ENCODE data around the gene ACVR2B. TPM values are rescaled to one million over a fixed set of nuclear protein-coding genes. Genes with fewer than 3 reads are reported as not detected.

ACVR2B gene
- total RNA-seq, 1 donor: 2.6 TPM

DNA sequence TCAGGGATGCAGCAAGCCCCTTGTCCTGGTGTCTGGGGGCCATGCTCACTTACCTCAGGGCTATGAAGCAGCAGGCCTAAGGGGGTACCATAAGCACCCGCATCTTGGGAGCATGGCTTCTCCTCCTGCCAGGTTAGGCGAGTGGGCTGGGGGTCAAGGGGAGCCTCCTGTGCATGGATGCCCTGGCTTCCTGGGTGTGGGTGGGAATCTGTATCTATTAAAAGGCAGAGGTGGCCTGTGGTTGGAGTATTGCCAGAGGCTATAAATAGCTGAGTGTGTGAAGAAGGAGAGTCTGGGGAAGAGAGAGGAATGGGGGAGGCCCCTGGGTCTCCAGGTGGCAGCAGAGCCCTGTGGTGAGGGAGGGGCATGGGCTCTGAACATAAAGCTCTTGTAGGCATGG lies 19.5 kb downstream of the ACVR2B start:
- peaks cover 12% of the 10 kb centered on the region for H3K9me3 ChIP-seq (ENCODE audit: low read depth, low read length)
- H3K4me1 ChIP-seq (ENCODE audit: insufficient read depth, low read length): no peaks in the 10 kb centered on the region

DNA sequence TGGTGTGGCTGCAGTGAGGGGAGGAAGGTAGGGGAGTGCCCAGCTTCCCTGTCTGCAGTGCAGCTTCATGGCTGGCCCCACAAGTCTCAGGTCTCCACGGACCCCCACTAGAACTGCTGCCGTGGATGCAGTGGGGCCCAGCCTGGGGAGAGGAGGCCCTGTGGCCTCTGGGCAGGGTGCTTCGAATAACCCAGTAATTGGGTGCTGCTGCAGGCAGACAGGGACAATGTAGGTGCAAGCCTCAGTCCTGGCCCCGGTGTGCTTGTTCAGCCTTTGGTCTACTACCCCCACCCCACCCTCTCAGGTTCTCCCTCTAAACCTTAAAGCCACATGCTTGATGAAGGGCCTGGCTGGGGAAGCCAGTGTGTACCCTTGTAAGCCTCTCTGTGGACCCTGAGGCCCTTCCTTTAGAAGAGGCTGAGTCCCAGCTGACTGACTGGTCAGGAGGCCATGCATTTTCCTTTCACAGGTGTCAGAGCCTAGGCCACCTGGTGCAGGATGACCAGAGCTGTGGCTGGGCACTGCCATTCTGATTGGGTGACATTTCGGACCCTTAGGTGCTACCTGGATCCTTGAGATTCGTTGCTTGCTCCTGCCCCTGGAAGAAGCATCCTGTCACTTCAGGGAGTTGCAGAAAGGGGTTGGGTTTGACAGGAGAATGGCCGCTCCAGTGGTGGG lies 21.4 kb downstream of the ACVR2B start:
- Histone ChIP-seq H3K4me1 (ENCODE audit: insufficient read depth, low read length) (no peaks in the 10 kb centered on the region), H3K9me3 (ENCODE audit: low read depth, low read length) (peaks cover 4% of the 10 kb centered on the region), H3K4me3 (ENCODE audit: low read length) (no peak overlapping the region), H3K27me3 (ENCODE audit: insufficient read depth, low read length) (no peaks in the 10 kb centered on the region)

More for the DNA sequence above, 19.5 kb downstream of the ACVR2B start:
- no peak overlapping the region for H3K4me3 ChIP-seq (ENCODE audit: low read length)
- no peaks in the 10 kb centered on the region for H3K27me3 ChIP-seq (ENCODE audit: insufficient read depth, low read length)

DNA sequence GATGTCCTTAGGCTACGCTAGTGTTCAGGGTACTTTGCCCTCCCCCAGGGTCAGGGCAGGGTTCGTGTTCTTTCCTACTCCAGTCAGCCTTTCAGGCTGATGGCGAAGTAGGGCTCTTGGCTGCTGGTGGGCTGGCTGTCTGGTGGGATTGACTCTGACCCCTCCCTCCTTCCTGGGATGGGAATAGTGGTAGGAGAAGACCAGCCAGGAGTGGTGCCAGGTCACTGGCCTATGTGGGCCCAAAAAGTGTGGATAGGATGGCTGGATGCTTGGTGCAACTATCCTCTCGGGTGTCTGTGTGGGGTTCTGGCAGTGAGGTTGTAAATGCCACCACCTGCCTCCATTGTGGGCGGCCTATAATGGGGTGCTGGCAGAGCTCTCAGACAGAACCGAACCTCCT lies 22.0 kb downstream of the ACVR2B start:
- no peaks in the 10 kb centered on the region for H3K27me3 ChIP-seq (ENCODE audit: insufficient read depth, low read length)
- H3K9me3 ChIP-seq (ENCODE audit: low read depth, low read length): no peaks in the 10 kb centered on the region
- no peaks in the 10 kb centered on the region for H3K4me1 ChIP-seq (ENCODE audit: insufficient read depth, low read length)
- H3K4me3 ChIP-seq (ENCODE audit: low read length): no peak overlapping the region

DNA sequence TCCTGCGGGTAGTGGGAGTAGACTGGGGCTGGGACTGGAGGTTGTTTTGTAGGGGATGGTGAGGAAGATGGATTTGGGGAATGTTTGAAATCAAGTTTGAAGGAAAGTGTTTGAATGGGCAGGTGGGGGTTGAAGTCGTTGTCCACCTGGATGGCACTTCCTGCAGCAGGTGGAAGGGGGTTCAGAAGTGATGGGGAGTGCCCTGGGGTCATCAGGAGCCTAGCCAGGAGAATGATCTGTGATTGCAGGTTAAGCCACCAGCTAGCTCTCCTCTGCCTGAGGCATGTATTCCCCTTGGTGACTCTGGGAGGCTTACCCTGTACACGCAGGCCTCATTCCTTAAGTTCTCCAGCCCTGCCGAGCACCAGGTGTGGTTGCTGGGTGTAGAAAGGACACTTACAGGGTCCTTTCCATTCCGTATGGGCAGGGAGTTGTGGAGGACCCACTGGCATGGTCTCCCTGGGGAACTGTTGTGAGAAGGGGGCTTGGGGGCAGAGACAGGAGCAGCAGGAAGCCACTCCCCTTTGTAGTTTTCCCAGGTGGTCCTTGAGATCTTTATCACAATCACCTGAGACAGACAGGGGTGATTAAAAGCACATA lies 22.6 kb downstream of the ACVR2B start:
- H3K27me3 ChIP-seq (ENCODE audit: insufficient read depth, low read length): no peaks in the 10 kb centered on the region
- no peaks in the 10 kb centered on the region for H3K9me3 ChIP-seq (ENCODE audit: low read depth, low read length)
- H3K4me3 ChIP-seq (ENCODE audit: low read length): no peak overlapping the region
- no peaks in the 10 kb centered on the region for H3K4me1 ChIP-seq (ENCODE audit: insufficient read depth, low read length)

DNA sequence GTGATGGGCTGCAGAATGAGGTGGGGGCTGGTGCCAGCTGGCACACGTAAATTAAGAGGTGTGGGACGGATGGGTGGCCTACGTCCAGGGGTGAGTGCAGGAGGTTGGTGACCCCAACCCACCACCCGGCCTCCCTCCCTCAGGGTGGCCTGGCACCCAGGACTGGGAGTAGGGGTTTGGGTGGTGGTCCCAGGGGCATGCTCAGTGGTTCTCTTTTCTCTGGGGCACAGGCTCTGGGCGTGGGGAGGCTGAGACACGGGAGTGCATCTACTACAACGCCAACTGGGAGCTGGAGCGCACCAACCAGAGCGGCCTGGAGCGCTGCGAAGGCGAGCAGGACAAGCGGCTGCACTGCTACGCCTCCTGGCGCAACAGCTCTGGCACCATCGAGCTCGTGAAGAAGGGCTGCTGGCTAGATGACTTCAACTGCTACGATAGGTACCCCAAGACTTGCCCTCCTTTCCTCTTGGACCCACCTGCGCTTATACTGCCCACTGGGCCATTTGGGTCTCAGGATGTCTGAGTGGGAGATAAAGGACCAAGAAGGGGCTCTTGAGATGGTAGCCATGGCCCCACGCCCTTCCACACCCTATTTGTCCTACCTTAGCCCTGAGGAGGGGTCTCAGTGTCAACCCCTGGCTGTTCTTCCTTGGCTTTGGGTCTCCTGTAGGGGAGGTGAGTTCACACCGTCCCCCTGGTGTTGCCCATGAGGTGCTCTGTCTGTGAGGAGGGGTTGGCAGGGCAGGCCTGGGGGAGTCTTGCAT lies 23.5 kb downstream of the ACVR2B start:
- Histone ChIP-seq H3K4me3 (ENCODE audit: low read length) (no peak overlapping the region), H3K27me3 (ENCODE audit: insufficient read depth, low read length) (no peaks in the 10 kb centered on the region), H3K4me1 (ENCODE audit: insufficient read depth, low read length) (no peaks in the 10 kb centered on the region), H3K9me3 (ENCODE audit: low read depth, low read length) (no peaks in the 10 kb centered on the region)

DNA sequence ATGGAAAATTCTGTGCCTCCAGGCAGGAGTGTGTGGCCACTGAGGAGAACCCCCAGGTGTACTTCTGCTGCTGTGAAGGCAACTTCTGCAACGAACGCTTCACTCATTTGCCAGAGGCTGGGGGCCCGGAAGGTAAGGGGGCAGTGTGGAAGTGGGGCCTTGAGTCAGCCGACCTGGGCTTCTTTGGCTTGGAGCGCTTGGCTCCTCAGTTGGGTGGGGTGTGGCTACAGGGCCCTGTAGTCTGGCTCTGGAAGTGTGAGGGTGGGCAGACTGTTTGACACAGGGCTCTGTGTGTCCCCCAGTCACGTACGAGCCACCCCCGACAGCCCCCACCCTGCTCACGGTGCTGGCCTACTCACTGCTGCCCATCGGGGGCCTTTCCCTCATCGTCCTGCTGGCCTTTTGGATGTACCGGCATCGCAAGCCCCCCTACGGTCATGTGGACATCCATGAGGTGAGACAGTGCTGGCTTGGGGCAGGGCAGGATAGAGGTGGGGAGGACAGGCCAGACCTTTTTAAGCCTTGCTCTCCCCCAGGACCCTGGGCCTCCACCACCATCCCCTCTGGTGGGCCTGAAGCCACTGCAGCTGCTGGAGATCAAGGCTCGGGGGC lies 24.3 kb downstream of the ACVR2B start:
- Histone ChIP-seq H3K9me3 (ENCODE audit: low read depth, low read length) (no peaks in the 10 kb centered on the region), H3K27me3 (ENCODE audit: insufficient read depth, low read length) (no peaks in the 10 kb centered on the region), H3K4me1 (ENCODE audit: insufficient read depth, low read length) (no peaks in the 10 kb centered on the region), H3K4me3 (ENCODE audit: low read length) (no peak overlapping the region)

DNA sequence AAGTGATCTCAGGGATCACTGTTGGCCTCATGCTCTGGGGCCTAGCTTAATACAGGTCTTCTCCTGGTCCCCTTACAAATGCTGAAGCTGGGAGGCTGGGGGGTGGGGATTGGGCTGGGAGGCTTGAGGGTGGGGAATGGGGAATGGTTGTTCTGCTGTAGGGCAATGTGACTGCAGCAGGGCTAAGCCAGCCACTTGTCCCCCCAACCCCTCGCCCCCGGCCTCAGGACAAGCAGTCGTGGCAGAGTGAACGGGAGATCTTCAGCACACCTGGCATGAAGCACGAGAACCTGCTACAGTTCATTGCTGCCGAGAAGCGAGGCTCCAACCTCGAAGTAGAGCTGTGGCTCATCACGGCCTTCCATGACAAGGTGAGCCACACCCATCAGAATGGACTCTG lies 25.2 kb downstream of the ACVR2B start:
- no peak overlapping the region for H3K4me3 ChIP-seq (ENCODE audit: low read length)
- no peaks in the 10 kb centered on the region for H3K9me3 ChIP-seq (ENCODE audit: low read depth, low read length)
- no peaks in the 10 kb centered on the region for H3K27me3 ChIP-seq (ENCODE audit: insufficient read depth, low read length)
- H3K4me1 ChIP-seq (ENCODE audit: insufficient read depth, low read length): no peaks in the 10 kb centered on the region

DNA sequence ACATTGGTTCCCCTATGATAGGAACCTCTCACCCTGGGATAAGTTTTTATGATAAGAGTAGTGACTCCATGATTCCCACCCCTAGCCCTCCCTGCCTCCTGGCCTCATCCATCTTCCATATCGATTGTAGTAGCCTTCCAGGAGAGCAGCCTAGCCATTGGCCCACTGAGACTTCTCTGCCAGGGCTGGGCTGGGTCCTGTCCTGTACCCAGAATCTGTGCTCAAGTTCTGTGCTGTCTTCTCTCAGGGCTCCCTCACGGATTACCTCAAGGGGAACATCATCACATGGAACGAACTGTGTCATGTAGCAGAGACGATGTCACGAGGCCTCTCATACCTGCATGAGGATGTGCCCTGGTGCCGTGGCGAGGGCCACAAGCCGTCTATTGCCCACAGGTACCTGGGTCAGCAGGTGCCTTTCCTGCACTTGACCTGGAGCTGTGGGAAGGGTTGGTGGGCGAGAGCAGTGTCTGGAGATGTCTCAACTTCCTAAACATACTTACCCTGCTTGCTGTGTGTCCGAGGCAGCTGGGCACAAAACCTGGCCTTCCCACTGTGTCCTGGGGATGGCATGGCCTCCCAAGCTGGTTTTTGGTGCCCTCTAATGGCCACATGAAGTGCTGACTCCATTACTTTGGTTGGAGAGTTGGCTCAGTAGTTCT lies 25.9 kb downstream of the ACVR2B start:
- Histone ChIP-seq H3K27me3 (ENCODE audit: insufficient read depth, low read length) (no peaks in the 10 kb centered on the region), H3K9me3 (ENCODE audit: low read depth, low read length) (no peaks in the 10 kb centered on the region), H3K4me1 (ENCODE audit: insufficient read depth, low read length) (no peaks in the 10 kb centered on the region), H3K4me3 (ENCODE audit: low read length) (no peak overlapping the region)

DNA sequence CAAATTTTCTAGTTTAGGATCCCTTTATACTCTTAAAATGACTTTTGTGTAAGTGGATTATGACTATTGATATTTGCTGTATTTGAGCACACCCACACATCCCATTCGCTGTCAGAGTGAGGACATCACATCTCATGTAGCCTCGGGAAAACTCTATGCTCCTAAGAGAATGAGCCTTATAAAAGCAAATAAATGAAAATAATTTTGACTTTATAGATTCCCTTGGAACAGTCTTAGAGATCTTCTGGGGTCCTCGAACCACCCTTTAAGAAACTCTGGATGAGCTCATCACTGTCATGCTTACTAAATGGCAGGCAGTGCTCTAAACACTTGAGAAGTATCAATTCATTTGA lies 26.4 kb downstream of the ACVR2B start:
- no peaks in the 10 kb centered on the region for H3K27me3 ChIP-seq (ENCODE audit: insufficient read depth, low read length)
- H3K9me3 ChIP-seq (ENCODE audit: low read depth, low read length): no peaks in the 10 kb centered on the region
- no peak overlapping the region for H3K4me3 ChIP-seq (ENCODE audit: low read length)

DNA sequence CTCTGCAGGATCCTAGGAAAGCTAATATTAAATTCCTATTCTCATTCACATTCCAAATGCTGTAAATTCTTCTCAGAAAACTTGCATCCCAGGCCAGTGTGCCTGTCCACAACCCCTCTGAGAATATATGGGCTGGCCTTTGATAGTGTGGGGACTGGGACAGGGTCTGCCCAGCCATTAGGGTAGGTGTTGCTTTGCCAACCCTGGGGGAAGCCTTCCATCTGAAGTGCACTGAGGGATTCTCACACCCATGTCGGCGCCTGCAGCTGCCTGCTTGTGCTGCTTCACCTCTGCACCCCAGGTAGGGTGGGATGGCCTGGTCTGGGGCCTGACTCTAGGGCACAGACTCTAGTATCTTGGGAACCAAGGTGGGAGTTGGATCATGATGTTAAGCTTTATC lies 27.2 kb downstream of the ACVR2B start:
- no peaks in the 10 kb centered on the region for H3K27me3 ChIP-seq (ENCODE audit: insufficient read depth, low read length)
- no peak overlapping the region for H3K4me3 ChIP-seq (ENCODE audit: low read length)
- no peaks in the 10 kb centered on the region for H3K4me1 ChIP-seq (ENCODE audit: insufficient read depth, low read length)
- H3K9me3 ChIP-seq (ENCODE audit: low read depth, low read length): no peaks in the 10 kb centered on the region

More for the DNA sequence above, 26.4 kb downstream of the ACVR2B start:
- no peaks in the 10 kb centered on the region for H3K4me1 ChIP-seq (ENCODE audit: insufficient read depth, low read length)

DNA sequence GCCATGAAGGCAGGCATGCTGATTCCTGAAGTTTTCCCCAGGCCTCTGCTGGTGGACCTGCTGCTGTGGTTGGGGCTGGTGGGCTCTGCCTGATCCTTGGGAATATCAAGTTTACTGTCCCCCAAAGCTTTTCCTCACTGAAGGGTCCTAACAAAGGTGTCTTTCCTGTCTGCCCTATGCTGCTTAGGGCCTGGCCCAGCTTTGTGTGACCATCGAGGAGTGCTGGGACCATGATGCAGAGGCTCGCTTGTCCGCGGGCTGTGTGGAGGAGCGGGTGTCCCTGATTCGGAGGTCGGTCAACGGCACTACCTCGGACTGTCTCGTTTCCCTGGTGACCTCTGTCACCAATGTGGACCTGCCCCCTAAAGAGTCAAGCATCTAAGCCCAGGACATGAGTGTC lies 29.3 kb downstream of the ACVR2B start:
- H3K27me3 ChIP-seq (ENCODE audit: insufficient read depth, low read length): no peaks in the 10 kb centered on the region
- H3K9me3 ChIP-seq (ENCODE audit: low read depth, low read length): no peaks in the 10 kb centered on the region
- no peak overlapping the region for H3K4me3 ChIP-seq (ENCODE audit: low read length)
- H3K4me1 ChIP-seq (ENCODE audit: insufficient read depth, low read length): no peaks in the 10 kb centered on the region

DNA sequence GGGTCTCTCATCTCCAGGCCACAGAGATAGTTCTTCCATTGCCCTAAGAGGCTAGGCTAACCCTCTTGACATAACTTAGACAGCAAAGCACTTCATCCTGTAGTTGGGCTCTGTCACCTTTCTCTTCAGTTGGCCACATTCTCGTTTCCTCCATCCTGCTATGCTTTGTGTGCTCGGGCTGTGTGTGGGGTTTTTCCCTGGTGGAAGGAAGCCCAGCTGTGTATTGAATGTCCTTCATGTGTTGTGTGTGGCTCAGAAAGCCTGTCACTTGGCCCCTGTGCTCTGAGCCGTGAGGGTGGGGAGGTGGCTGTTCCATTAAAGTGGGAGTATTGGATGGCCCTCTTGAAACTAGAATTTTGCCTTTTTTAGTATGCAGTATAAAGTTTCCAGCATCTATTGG lies 33.6 kb downstream of the ACVR2B start:
- Histone ChIP-seq H3K27me3 (ENCODE audit: insufficient read depth, low read length) (no peaks in the 10 kb centered on the region), H3K4me3 (ENCODE audit: low read length) (no peak overlapping the region), H3K4me1 (ENCODE audit: insufficient read depth, low read length) (no peaks in the 10 kb centered on the region), H3K9me3 (ENCODE audit: low read depth, low read length) (no peaks in the 10 kb centered on the region)

DNA sequence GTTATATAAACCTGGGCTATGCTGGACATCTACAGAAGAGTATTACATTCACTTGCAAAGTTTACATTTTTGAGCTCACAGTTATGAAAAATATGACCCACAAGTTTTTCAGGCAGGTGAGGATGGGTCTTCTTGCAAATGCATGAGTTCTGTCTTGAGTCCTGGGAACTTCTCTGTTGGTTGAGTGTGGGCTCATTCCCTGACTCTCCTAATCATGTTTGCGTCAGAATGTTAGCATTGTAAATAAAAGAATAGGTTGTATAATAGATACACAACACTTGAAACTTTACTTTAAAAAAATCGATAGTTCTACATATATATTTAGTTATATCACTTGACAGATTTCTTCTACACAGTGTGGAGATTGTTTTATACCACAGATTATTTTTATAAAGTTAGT lies 35.3 kb downstream of the ACVR2B start:
- Histone ChIP-seq H3K27me3 (ENCODE audit: insufficient read depth, low read length) (no peaks in the 10 kb centered on the region), H3K9me3 (ENCODE audit: low read depth, low read length) (no peaks in the 10 kb centered on the region), H3K4me3 (ENCODE audit: low read length) (no peak overlapping the region), H3K4me1 (ENCODE audit: insufficient read depth, low read length) (no peaks in the 10 kb centered on the region)

DNA sequence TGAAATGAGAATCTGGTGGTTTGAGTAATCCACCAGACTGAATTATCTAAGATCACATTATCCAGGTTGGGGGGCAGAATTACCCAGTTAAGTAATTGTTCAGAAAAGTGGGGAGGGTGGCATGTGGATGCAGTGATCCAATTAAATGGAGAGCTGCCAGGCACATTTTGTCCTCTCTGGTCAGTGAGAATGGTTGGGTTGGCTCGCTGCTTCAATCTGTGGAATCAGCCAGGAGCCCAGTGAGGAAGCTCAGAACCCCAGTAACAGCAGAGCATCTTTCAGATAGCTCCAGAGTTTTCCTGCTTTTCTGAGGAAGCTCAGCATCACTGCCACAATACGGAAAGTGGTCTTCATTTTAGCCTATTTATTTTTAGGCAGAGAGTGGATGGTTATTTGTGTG lies 36.1 kb downstream of the ACVR2B start:
- H3K9me3 ChIP-seq (ENCODE audit: low read depth, low read length): no peaks in the 10 kb centered on the region
- no peaks in the 10 kb centered on the region for H3K27me3 ChIP-seq (ENCODE audit: insufficient read depth, low read length)
- no peaks in the 10 kb centered on the region for H3K4me1 ChIP-seq (ENCODE audit: insufficient read depth, low read length)
- no peak overlapping the region for H3K4me3 ChIP-seq (ENCODE audit: low read length)
